Measurements from ENCODE around the gene ALOX15. TPM values are rescaled to one million over a fixed set of nuclear protein-coding genes. Genes with fewer than 3 reads are reported as not detected.
"Not testable (repeated sequence)": the region's sequence is repeated elsewhere in the genome, so short reads cannot be mapped to it uniquely, and the experiment has no call there.

The ALOX15 gene
- polyA plus RNA-seq (2013, experiment 1 of 2; ENCODE audit: insufficient read length) = not detected
- not detected for polyA plus RNA-seq (2013, experiment 2 of 2; ENCODE audit: insufficient read length)

GRCh38 chr17:4641297-4642195, at the start of gene ALOX15:
TSS of gene ALOX15 (minus strand) at chr17:4641678. CDS start at chr17:4641651, 27 bp downstream.
- no peak for DNase-seq

DNA sequence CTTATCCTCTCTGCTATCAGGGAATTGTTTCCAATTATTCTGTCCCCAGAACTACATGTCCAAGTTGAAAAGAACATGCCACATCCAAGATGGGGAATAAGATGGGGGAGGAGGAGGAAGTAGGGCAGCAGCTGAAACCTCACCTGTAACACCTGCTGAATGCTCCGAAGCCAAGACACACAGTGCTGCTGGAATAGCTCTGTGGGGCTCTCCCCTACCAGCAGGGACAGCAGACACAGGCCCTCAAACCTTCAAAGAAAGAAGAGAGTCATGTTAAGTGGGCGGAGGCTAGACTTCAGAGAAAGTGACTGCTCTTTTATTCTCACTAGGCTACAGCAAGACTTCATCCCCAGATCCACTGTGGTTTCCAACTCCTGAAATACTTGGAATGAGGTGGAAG, 49.3 kb upstream of the ALOX15 start:
- DNase-seq = no peak

DNA sequence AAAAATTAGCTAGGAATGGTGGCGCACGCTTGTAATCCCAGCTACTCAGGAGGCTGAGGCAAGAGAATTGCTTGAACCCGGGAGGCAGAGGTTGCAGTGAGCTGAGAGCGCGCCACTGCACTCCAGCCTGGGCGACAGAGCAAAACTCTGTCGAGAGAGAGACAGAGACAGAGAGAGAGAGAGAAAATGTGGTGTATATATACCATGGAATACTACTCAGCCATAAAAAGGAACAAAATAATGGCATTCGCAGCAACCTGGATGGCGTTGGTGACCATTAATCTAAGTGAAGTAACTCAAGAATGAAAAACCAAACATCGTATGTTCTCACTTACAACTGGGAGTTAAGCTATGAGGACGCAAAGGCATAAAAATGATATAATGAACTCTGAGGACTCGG, 48.4 kb upstream of the ALOX15 start:
- not testable (repeated sequence) for DNase-seq

- DNase-seq = not testable (repeated sequence)
Observed at GRCh38 chr17:4683739-4684138, 42.3 kb upstream of the ALOX15 start.

GRCh38 chr17:4679658-4680057, 38.2 kb upstream of the ALOX15 start:
- peak; percentile 22 for DNase-seq

- peak; percentile 76 for DNase-seq
Observed at GRCh38 chr17:4678448-4679026, 37.1 kb upstream of the ALOX15 start.

DNA sequence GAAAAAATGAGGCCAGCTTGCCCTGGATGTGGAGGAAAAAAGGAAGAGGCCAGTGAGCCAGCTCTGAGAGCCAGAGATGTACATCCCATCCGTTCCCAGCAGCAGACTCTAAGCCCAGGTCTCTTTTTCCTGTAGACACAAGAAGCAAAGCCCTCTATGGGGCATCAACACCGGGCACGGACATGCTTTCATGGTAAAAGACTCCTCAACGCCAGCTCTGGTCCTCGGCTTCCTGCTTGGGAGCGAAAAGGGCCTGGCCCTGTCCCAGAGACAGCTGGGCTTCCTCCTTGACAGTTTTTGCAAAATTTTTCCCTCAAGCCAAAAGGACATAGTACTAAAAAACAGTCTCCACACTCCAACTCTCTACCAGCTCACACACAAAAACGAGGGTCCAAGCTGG, 35.3 kb upstream of the ALOX15 start:
- no peak for DNase-seq

DNA sequence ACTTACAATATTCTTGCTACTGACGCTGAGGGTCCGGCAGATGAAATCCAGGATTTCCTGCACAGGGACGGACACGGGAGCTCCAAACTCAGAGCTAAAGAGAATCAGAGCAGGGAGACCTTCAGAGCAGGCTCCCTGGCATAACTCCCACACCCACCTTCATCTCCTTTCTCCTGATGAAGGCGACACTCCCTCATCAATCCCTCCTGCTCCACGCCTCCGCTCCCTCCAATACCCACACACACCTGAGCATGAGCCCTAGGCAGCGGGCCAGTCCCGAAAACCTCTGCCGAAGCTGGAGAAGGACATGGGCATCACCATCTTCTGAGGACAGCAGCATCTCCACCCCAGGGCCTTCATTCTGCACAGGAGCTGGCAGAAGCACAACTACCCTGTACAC, 34.3 kb upstream of the ALOX15 start:
- no peak for DNase-seq

GRCh38 chr17:4674685-4674998, 33.2 kb upstream of the ALOX15 start:
- DNase-seq = no peak

GRCh38 chr17:4673986-4674684, 32.7 kb upstream of the ALOX15 start:
- DNase-seq = no peak

- DNase-seq = no peak
Observed at GRCh38 chr17:4673169-4673568, 31.7 kb upstream of the ALOX15 start.

DNA sequence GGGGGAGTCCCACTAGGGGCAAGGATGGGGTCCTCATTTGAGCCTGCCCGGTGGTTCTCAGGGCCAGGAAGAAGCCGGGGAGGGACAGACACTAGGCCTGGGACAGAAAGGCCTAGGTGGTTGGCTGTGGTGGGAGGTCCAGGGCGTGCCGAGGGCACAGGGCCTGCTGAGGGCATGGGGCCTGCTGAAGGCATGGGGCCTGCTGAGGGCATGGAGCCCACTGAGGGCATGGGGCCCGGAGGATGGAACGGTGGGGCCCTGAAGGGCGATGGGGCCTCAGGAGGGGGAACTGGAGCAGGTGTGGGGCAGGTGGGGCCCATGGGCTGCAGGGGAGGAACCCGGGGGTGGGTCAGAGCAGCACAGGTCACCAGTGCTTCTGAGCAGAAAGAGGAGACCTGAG, 31.3 kb upstream of the ALOX15 start:
- DNase-seq = no peak

- DNase-seq = no peak
Observed at GRCh38 chr17:4672055-4672630, 30.7 kb upstream of the ALOX15 start.

DNA sequence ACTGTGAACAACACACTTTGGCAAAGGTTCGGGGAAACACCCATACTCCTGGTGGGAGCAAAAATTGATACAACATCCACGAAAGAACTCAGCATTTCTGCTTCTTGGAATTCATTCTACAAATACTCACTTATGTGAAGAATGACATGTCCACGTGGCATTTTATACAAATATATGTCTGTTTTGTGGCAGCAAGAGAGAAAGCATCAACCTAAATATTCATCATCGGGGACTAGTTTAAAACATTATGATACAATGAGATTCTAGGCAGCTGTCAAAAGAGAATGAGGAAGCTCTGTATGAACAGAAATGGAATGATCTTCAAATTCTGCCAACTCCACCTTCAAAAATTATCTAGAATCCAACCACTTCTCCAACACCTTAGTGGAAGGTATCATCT, 25.7 kb upstream of the ALOX15 start:
- DNase-seq = no peak

DNA sequence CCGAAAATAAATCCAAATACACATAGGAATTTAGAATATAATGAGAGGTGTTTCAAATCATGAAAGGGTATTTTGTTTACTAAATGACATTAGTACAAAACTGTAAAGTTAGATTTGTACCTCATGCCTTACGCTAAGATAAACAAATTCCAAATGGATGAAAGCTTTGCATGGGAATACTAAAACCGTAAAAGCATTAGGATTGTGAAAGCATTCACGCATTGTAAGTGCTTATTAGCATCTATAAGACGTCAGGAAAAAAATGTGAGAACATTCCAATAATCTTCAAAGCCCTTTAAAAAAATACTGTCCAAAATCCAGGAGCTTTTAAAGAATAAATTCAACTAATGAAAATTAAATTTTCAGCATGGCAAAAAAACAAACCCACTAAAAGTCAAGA, 24.8 kb upstream of the ALOX15 start:
- DNase-seq = no peak

DNA sequence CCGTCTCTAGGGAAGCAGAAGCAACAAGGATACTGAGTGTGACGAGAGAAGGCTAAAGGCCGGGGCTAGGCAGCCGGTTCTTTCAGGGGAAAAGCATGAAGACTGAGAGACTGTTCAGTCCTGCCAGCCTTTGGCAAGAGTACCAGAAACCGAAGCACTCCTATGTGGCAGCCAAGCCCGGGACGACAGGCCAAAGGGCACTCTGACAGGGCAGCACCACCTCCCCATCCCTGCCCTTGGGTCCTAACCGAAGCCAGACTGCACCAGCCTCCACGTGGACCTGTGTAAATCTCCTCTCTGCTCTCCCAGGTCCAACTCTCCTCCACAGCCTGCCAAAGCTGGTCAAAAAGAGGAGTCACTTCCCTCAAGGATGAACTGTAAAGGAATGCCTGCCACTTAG, 23.5 kb upstream of the ALOX15 start:
- no peak for DNase-seq

GRCh38 chr17:4664230-4664629, 22.8 kb upstream of the ALOX15 start:
- no peak for DNase-seq

DNA sequence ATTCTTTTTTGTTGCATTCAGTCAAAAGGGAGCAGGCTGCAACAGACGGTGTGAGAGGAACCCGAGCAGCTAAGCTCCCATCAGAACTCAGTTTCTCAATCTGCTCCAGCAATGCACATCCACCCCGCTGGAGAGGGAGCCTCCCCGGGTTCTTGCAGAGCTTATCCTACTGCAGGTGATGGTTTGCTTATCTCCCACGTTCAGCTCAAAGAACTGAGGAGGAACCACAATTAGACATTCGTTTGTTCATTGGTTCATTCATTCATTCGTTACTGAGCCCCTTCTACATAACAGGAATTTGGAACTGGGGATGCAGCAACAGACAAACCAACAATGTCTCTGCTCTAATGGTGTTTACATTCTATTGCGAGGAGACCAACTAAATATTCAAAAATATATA, 22.2 kb upstream of the ALOX15 start:
- DNase-seq = no peak

- peak; percentile 30 for DNase-seq
Observed at GRCh38 chr17:4658478-4659305, 17.2 kb upstream of the ALOX15 start.

DNA sequence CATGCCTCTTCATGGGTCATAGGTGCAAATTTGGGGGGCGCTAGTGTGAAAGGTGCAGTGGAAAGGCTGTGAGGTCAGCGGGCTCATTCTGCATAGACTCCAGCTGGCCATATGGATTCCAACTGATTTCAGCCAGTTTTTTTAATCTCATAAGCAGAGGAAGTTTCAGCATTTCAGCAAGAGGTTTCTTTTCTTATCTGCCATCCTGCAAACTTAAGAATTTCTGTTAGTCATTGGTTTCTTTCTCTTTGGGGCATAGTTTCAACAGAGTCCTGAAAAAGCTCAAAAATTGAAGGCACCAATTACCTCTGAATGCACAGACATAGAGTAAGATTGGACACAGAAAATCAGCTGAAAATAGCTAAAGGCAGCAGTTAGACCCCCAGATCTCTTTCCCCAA, 16.2 kb upstream of the ALOX15 start:
- no peak for DNase-seq

- not testable (repeated sequence) for DNase-seq
Observed at GRCh38 chr17:4655933-4656332, 14.5 kb upstream of the ALOX15 start.

- DNase-seq = no peak
Observed at GRCh38 chr17:4652997-4653396, 11.5 kb upstream of the ALOX15 start.
